GM12878 (cell line): ENCODE measurements around the gene SYPL1.

Experiments used
- BCL11A ChIP-seq: IDR thresholded peaks from 2 replicates; pipeline ENCODE4 v1.6.1; 2011; ENCODE audit warnings: low read depth, low read length
- CUX1 ChIP-seq: IDR thresholded peaks from 2 replicates; pipeline ENCODE4 v1.6.1; 2012; ENCODE audit warnings: improper control_type of control experiment, low read depth, low read length; ENCODE audit not compliant: insufficient replicate concordance
- EZH2 ChIP-seq: IDR thresholded peaks from 2 replicates; pipeline ENCODE4 v1.6.1; 2012; ENCODE audit warnings: low read depth, mild to moderate bottlenecking, control low read depth, inconsistent platforms, low read length, borderline replicate concordance; ENCODE audit not compliant: control insufficient read depth
- MEF2B ChIP-seq: fragments of 450-650 bp; IDR thresholded peaks from 2 replicates; pipeline ENCODE4 v1.6.1; 2018; ENCODE audit warnings: mild to moderate bottlenecking, moderate library complexity; ENCODE audit not compliant: partially characterized antibody, poor library complexity, severe bottlenecking
- PKNOX1 ChIP-seq: fragments of 450-650 bp; IDR thresholded peaks from 2 replicates; pipeline ENCODE4 v1.6.1; 2016; ENCODE audit warnings: mild to moderate bottlenecking
- POU2F2 ChIP-seq: IDR thresholded peaks from 3 replicates; pipeline ENCODE4 v1.6.1; 2011; ENCODE audit warnings: low read depth, mild to moderate bottlenecking, low read length, borderline replicate concordance
- TCF3 ChIP-seq: IDR thresholded peaks from 2 replicates; pipeline ENCODE4 v1.6.1; 2012; ENCODE audit warnings: low read depth, mild to moderate bottlenecking, low read length, borderline replicate concordance; ENCODE audit not compliant: insufficient read depth
- TF ChIP-seq, protein P1 (sequence below), 3 experiments: IDR thresholded peaks in 2 of 3; conservative IDR thresholded peaks in 1 of 3; 2 replicates each; pipeline ENCODE4 v1.5.1; 2011; ENCODE audit warnings: low read depth in 3 of 3, low read length in 3 of 3, mild to moderate bottlenecking in 3 of 3, control low read depth in 2 of 3, moderate library complexity in 2 of 3, inconsistent platforms in 1 of 3, mixed read lengths in 1 of 3; ENCODE audit not compliant: control insufficient read depth in 2 of 3, insufficient read depth in 1 of 3; ENCODE audit errors: extremely low read depth in 1 of 3
- TF ChIP-seq, protein P2 (sequence below): fragments of 450-650 bp; IDR thresholded peaks from 2 replicates; pipeline ENCODE4 v1.6.1; 2018; ENCODE audit warnings: borderline replicate concordance, mild to moderate bottlenecking; ENCODE audit not compliant: partially characterized antibody
- TF ChIP-seq, protein P3 (sequence below): fragments of 450-650 bp; IDR thresholded peaks from 2 replicates; pipeline ENCODE4 v1.6.1; 2016; ENCODE audit warnings: mild to moderate bottlenecking, moderate library complexity, borderline replicate concordance

DNA sequence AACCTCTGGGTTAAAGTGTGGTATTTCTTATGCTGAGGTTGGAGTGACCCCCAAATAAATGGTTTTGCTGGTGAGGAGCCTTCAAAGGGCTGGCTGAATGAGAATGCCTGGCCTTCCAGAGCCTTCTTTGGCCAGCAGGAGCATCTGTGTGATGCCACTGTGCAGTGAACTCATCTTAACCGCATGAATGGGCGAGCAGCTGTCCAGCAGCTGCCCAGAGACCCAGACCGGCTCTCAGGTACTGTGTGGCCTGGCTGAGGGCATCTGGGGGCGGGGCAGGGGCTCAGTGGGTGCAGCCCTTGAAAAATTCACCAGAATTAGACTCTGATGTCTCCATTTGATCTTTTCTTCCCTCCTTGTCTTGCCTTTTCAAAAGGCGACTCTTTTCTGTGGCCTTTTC lies 59.0 kb downstream of the SYPL1 start:
- TF ChIP-seq, protein P1, sequence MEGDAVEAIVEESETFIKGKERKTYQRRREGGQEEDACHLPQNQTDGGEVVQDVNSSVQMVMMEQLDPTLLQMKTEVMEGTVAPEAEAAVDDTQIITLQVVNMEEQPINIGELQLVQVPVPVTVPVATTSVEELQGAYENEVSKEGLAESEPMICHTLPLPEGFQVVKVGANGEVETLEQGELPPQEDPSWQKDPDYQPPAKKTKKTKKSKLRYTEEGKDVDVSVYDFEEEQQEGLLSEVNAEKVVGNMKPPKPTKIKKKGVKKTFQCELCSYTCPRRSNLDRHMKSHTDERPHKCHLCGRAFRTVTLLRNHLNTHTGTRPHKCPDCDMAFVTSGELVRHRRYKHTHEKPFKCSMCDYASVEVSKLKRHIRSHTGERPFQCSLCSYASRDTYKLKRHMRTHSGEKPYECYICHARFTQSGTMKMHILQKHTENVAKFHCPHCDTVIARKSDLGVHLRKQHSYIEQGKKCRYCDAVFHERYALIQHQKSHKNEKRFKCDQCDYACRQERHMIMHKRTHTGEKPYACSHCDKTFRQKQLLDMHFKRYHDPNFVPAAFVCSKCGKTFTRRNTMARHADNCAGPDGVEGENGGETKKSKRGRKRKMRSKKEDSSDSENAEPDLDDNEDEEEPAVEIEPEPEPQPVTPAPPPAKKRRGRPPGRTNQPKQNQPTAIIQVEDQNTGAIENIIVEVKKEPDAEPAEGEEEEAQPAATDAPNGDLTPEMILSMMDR (IDR thresholded peaks at IDR 0.05 in 2 of 3, conservative IDR thresholded peaks at IDR 0.05 in 1 of 3; ENCODE audit: control insufficient read depth in 2 of 3, extremely low read depth in 1 of 3, insufficient read depth in 1 of 3, low read depth in 3 of 3, low read length in 3 of 3), result no peak
- TF ChIP-seq EZH2 (no peak), TCF3 (no peak), POU2F2 (no peak), CUX1 (no peak), MEF2B (no peak), PKNOX1 (no peak), BCL11A (no peak)
- TF ChIP-seq, protein P2, sequence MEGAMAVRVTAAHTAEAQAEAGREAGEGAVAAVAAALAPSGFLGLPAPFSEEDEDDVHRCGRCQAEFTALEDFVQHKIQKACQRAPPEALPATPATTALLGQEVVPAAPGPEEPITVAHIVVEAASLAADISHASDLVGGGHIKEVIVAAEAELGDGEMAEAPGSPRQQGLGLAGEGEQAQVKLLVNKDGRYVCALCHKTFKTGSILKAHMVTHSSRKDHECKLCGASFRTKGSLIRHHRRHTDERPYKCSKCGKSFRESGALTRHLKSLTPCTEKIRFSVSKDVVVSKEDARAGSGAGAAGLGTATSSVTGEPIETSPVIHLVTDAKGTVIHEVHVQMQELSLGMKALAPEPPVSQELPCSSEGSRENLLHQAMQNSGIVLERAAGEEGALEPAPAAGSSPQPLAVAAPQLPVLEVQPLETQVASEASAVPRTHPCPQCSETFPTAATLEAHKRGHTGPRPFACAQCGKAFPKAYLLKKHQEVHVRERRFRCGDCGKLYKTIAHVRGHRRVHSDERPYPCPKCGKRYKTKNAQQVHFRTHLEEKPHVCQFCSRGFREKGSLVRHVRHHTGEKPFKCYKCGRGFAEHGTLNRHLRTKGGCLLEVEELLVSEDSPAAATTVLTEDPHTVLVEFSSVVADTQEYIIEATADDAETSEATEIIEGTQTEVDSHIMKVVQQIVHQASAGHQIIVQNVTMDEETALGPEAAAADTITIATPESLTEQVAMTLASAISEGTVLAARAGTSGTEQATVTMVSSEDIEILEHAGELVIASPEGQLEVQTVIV, result no peak
- TF ChIP-seq, protein P3, sequence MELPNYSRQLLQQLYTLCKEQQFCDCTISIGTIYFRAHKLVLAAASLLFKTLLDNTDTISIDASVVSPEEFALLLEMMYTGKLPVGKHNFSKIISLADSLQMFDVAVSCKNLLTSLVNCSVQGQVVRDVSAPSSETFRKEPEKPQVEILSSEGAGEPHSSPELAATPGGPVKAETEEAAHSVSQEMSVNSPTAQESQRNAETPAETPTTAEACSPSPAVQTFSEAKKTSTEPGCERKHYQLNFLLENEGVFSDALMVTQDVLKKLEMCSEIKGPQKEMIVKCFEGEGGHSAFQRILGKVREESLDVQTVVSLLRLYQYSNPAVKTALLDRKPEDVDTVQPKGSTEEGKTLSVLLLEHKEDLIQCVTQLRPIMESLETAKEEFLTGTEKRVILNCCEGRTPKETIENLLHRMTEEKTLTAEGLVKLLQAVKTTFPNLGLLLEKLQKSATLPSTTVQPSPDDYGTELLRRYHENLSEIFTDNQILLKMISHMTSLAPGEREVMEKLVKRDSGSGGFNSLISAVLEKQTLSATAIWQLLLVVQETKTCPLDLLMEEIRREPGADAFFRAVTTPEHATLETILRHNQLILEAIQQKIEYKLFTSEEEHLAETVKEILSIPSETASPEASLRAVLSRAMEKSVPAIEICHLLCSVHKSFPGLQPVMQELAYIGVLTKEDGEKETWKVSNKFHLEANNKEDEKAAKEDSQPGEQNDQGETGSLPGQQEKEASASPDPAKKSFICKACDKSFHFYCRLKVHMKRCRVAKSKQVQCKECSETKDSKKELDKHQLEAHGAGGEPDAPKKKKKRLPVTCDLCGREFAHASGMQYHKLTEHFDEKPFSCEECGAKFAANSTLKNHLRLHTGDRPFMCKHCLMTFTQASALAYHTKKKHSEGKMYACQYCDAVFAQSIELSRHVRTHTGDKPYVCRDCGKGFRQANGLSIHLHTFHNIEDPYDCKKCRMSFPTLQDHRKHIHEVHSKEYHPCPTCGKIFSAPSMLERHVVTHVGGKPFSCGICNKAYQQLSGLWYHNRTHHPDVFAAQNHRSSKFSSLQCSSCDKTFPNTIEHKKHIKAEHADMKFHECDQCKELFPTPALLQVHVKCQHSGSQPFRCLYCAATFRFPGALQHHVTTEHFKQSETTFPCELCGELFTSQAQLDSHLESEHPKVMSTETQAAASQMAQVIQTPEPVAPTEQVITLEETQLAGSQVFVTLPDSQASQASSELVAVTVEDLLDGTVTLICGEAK, result no peak
